H1 (cell line): ENCODE measurements around the gene SCAPER. TPM values are rescaled to one million over a fixed set of nuclear protein-coding genes. Genes with fewer than 3 reads are reported as not detected.

Source experiments
- BRCA1 ChIP-seq: IDR thresholded peaks from 2 replicates; pipeline ENCODE4 v1.6.1; 2012; ENCODE audit warnings: low read depth, low read length, improper control_type of control experiment
- SIN3A ChIP-seq, 2 experiments: IDR thresholded peaks in 1 of 2; conservative IDR thresholded peaks in 1 of 2; 2 replicates each; pipeline ENCODE4 v1.6.1; 2011 to 2012; ENCODE audit warnings: low read length in 2 of 2, improper control_type of control experiment in 1 of 2, low read depth in 1 of 2, mild to moderate bottlenecking in 1 of 2
- SP1 ChIP-seq: IDR thresholded peaks from 2 replicates; pipeline ENCODE4 v1.6.1; 2011; ENCODE audit warnings: low read depth, low read length
- TEAD4 ChIP-seq: IDR thresholded peaks from 2 replicates; pipeline ENCODE4 v1.6.1; 2012; ENCODE audit warnings: low read depth, low read length, inconsistent platforms, mixed read lengths
- polyA plus RNA-seq, 7 experiments: library from polyadenylated mRNA; depleted of rRNA in 3 of 7; stranded (reverse) in 5 of 7; unstranded in 2 of 7; fragments of >200 nt in 5 of 7; fragments of 200-250 nt in 2 of 7; gene quantifications; 1 replicate in 5 of 7; 2 replicates in 1 of 7; 4 replicates in 1 of 7; pipeline versions ENCODE4 v1.2.1 to v1.2.3, GENCODE V29; 2011 to 2013; ENCODE audit warnings: missing spikeins in 2 of 7, mixed read lengths in 2 of 7
- total RNA-seq: library from RNA; stranded (reverse); fragmentation: NEBNext Ultra II Directional; extraction: Animal tissue kit (Norgen Biotek cat#: 25700); gene quantifications from 2 replicates; pipeline ENCODE4 v1.2.1, GENCODE V29; 2021

Gene SCAPER
- total and polyA plus RNA-seq, 2 of the 8 experiments (the other 6 are each of a cell fraction or from before 2014, with no cell fraction given), result 1.6 to 6.8 TPM

- TF ChIP-seq BRCA1 (no peak), SP1 (no peak), SIN3A (conservative IDR thresholded peaks at IDR 0.05 in 1 of 2, IDR thresholded peaks at IDR 0.05 in 1 of 2; ENCODE audit: low read depth in 1 of 2, low read length in 2 of 2) (no peak), TEAD4 (no peak)
- TF ChIP-seq, all 59 proteins: peak for 0
Observed at GRCh38 chr15:76714950-76715349, 190.2 kb downstream of the SCAPER start (continued).
